Activated CD8-positive, alpha-beta memory T cell treated with anti-CD3 and anti-CD28 coated beads, Interleukin-2, amount 50 U/mL, for 1 hour (primary cell): ENCODE measurements around the gene CALCOCO1.

ENCODE experiments used
- DNase-seq: peaks from one replicate; pipeline ENCODE4 v3.0.0-alpha.2; 2020; ENCODE audit errors: extremely low read depth

The CALCOCO1 gene

DNA sequence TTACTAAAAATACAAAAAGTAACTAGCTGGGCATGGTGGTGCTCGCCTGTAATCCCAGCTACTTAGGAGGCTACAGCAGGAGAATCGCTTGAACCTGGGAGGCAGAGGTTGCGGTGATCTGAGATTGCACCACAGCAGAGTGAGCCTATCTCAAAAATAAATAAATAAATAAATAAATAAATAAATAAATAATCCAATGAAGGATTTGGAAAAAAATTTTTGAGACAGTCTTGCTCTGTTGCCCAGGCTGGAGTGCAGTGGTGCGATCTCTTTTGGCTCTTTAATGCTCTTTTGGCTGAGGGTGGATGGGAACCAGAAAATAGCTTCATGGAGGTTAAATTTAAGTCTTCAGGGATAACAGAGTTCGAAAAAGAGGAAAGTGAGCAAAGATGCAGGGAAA is 63.1 kb downstream of the CALCOCO1 start:
- DNase-seq = no peak

DNA sequence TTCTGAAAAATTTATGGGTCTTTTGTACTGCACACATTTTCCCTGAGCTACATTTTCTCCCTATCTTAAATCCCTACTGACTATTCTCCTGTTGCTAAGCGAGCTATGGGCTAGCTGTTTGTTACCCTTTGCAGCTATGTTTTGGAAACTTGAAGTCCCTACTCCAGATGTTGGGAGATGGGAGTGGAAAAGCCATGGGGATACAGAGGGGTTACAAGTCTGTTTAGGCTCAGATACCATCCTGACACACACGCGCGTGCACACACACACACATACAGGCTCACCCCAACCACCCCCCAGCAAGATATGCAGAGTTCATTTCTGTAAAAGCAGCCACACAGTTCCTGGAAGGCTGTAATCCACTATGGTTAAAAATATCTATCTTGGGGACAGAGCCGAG is 67.2 kb downstream of the CALCOCO1 start:
- no peak for DNase-seq

DNA sequence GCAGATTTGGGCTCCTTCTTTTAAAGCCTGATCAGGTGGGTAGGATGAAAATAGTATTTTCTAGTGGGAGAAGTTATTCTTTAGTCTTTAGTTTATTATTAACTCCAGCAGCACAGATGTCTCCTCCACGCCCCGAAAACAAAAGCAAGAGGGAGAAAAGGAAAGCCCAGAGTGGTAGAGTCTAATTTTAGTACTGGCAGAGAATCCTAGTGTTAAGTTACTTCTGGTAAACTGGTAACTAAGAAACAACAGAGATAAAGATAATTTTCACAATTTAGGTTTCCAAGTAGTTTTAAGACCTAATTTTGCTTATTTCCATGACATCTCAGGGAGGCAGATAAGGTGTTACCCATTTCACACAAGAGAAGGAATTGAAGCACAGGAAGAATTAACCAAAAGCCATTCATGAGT is 67.7 kb downstream of the CALCOCO1 start:
- no peak for DNase-seq

DNA sequence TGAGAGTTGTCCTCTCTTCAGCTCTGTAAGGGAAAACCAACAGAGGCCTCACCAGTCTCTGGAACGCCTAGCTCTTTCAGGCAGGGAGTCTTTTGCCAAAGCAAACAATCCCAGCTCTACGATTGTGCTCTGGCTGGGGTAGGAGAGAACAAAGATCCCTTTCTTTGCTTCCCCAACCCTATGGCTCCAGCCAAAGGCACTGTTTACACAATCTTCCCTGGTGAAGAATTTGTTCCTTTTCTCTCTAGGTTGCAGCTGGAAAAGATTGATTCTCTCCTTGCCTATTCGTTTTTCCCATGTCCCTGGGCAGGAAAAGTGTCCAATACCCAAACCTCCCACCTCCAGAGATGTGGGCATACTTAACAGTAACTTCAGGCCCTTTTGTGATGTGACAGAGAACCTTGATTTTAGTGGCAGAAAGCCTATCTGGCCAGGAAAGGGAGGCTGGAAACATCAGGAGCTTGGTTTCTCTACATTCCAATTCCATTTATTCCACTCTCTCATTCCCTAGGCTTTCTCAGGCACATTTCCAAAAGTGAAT is 68.2 kb downstream of the CALCOCO1 start:
- DNase-seq = no peak
